Mucosa of rectum (tissue), 2 donors: ENCODE data around the gene FHIT.
"Not testable (repeated sequence)": the region's sequence is repeated elsewhere in the genome, so short reads cannot be mapped to it uniquely, and the experiment has no call there.

Experiments used
- H3K27ac ChIP-seq, 2 donors: one replicate each; pipeline ENCODE4 v1.7.0; 2013; ENCODE audit warnings: inconsistent platforms in 2 of 2, low read depth in 2 of 2, low read length in 2 of 2
- H3K27me3 ChIP-seq, 2 donors: one replicate each; pipeline ENCODE4 v1.7.0; 2013; ENCODE audit warnings: low read length in 2 of 2; ENCODE audit not compliant: control insufficient read depth in 2 of 2, insufficient read depth in 2 of 2
- H3K36me3 ChIP-seq, 2 donors: one replicate each; pipeline ENCODE4 v1.7.0; 2013; ENCODE audit warnings: low read length in 2 of 2; ENCODE audit not compliant: control insufficient read depth in 2 of 2, insufficient read depth in 2 of 2
- H3K4me1 ChIP-seq, 2 donors: one replicate each; pipeline ENCODE4 v1.7.0; 2013; ENCODE audit warnings: low read length in 2 of 2, mild to moderate bottlenecking in 1 of 2; ENCODE audit not compliant: control insufficient read depth in 2 of 2, insufficient read depth in 2 of 2
- H3K4me3 ChIP-seq, 2 donors: one replicate each; pipeline ENCODE4 v1.7.0; 2013; ENCODE audit warnings: low read length in 2 of 2
- H3K9ac ChIP-seq, 2 donors: one replicate each; pipeline ENCODE4 v1.7.0; 2013; ENCODE audit warnings: low read length in 2 of 2, low read depth in 1 of 2, mild to moderate bottlenecking in 1 of 2
- H3K9me3 ChIP-seq, 2 donors: one replicate each; pipeline ENCODE4 v1.7.0; 2013; ENCODE audit warnings: low read length in 2 of 2; ENCODE audit not compliant: control insufficient read depth in 2 of 2
- donor health status: healthy.
- donor health status: Normal muscosa, but diverticular disease.

FHIT gene

DNA sequence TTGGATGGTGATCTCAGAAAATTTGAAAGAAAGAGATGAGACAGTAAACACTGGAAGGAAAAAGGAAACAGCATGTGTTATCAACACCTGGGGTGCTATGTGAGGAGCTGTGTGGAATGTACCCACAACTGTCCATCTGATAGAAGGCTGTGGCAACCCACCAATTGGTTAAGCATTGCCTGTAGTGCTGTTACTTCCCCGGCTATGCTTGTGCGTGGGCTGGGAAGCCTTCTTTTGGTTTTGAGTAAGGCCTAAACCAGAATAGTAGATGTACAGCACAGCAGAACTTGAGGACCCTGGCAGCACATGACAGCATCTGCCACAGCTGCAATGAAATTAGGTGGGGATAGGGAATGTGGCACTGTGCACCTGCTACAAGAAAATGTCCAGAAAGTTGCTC lies 184.5 kb downstream of the FHIT start:
- no peak overlapping the region for H3K9ac ChIP-seq
- H3K4me1 ChIP-seq, result no peaks in the 10 kb centered on the region
- no peaks in the 10 kb centered on the region for H3K36me3 ChIP-seq
- no peak overlapping the region for H3K4me3 ChIP-seq
- no peaks in the 10 kb centered on the region for H3K27me3 ChIP-seq
- H3K27ac ChIP-seq, result no peak overlapping the region
- no peaks in the 10 kb centered on the region for H3K9me3 ChIP-seq

DNA sequence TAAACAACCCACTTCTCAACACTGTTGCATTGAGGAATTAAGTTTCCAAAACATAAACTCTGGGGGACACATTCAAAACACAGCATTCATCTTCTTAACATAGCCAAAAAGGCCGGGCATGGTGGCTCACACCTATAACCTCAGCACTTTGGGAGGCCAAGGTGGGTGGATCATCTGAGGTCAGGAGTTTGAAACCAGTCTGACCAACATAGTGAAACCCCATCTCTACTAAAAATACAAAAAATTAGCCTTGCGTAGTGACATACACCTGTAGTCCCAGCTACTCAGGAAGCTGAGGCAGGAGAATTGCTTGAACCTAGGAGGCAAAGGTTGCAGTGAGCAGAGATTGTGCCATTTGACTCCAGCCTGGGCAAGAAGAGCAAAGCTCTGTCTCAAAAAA lies 185.0 kb downstream of the FHIT start:
- H3K27ac ChIP-seq, H3K36me3 ChIP-seq, H3K4me3 ChIP-seq, H3K9me3 ChIP-seq, H3K9ac ChIP-seq, H3K4me1 ChIP-seq, H3K27me3 ChIP-seq: not testable (repeated sequence)

DNA sequence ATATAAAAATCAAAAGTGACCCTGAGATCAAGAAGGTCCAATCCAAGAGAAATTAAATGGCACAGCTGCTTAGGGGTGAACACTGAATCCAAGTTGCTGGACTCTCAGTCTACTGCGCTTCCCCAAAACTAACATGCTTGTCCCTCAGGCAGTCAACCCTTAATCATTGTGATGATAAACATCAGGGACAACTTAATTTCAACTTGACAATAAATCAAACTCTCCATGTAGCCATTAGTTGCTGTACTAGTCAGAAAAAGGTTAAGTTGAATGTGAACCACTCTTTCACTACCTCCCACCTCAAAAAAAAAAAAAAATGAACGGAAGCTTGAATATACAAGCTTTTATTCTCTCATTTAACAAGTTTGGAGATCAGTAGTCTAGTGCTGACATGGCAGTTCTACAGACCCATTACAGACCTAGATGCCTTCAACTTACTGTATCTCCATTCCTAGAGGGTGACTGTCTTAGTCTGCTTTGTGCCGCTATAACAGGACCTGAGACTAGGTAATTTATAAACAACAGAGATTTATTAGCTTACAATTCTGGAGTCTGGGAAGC lies 185.7 kb downstream of the FHIT start:
- Histone ChIP-seq H3K36me3 (no peaks in the 10 kb centered on the region), H3K4me1 (no peaks in the 10 kb centered on the region), H3K27ac (no peak overlapping the region), H3K4me3 (no peak overlapping the region), H3K9ac (no peak overlapping the region), H3K9me3 (no peaks in the 10 kb centered on the region), H3K27me3 (no peaks in the 10 kb centered on the region)

DNA sequence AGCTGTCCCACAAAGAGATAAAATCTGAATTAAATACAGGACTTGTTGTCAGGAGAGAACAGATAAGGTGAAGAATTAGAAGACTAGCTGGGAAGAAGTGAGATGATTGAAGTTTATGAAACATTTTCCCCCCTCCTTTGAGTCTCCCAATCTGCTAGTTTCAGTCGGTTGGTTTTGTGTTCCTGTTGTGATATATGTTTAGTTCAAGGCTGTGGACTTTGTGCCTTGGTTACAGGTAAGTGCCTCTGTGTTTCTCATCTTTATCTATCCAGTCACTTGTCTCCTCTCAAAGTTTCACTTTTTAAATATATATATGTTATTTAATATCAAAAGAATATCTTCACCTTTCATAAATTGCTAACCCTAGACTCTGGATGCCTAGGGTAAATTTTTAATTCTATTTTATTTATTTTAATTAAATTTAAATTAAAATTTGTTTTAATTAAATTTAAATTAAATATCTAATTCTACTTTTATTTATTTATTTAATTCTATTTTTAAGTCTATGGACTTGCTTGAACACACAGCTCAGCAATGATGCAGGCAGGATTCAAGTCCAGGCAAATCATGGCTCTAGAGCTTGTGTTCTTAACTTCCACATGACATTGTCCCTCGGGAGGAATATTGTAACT lies 190.0 kb downstream of the FHIT start:
- Histone ChIP-seq H3K27me3 (no peaks in the 10 kb centered on the region), H3K27ac (no peak overlapping the region), H3K4me3 (no peak overlapping the region), H3K9me3 (no peaks in the 10 kb centered on the region), H3K36me3 (no peaks in the 10 kb centered on the region), H3K4me1 (no peaks in the 10 kb centered on the region), H3K9ac (no peak overlapping the region)

DNA sequence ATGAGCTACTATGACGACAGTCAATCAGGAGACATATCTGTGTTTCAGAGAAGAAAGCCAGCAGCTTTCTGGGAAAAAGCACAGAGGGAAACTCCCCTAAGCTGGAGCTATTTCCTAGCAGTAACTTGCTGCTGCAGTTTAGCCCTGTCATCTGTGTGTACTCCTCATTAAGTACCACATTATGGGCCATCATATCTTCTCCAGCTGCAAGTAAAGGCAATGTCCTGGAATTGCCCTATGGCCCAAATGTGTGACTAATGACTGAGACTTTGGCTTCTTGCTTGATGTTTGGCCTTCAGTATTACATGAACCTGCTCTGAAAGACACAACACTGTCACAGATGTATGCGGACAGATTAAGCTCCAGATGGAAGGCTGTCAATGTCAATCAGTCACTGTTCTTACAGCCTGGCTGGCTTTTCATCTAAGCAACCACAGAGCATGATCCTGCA lies 190.8 kb downstream of the FHIT start:
- no peaks in the 10 kb centered on the region for H3K4me1 ChIP-seq
- H3K27me3 ChIP-seq, result no peaks in the 10 kb centered on the region
- H3K9me3 ChIP-seq, result no peaks in the 10 kb centered on the region
- H3K36me3 ChIP-seq, result no peaks in the 10 kb centered on the region
- no peak overlapping the region for H3K27ac ChIP-seq
- H3K9ac ChIP-seq, result no peak overlapping the region
- no peak overlapping the region for H3K4me3 ChIP-seq

DNA sequence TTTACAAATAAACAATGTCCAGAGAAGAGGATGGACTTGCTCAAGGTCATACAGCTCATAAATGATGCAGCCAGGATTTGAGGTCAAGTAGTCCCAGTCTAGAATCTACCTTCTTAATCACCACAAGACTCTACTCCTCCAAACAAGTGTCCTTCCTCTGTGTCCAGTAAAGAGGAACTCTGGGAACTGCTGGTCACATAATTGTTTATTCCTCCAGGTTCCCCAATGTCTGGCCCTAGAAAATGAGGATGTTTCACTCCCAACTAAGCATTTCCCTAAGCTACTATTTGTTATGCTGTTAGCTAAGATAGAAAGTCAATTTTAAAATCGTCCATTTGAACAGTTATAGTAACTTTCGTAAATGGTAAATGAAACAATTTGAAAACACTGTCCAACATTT lies 192.4 kb downstream of the FHIT start:
- Histone ChIP-seq H3K27me3 (no peaks in the 10 kb centered on the region), H3K9ac (no peak overlapping the region), H3K9me3 (no peaks in the 10 kb centered on the region), H3K4me1 (no peaks in the 10 kb centered on the region), H3K36me3 (no peaks in the 10 kb centered on the region), H3K27ac (no peak overlapping the region), H3K4me3 (no peak overlapping the region)

DNA sequence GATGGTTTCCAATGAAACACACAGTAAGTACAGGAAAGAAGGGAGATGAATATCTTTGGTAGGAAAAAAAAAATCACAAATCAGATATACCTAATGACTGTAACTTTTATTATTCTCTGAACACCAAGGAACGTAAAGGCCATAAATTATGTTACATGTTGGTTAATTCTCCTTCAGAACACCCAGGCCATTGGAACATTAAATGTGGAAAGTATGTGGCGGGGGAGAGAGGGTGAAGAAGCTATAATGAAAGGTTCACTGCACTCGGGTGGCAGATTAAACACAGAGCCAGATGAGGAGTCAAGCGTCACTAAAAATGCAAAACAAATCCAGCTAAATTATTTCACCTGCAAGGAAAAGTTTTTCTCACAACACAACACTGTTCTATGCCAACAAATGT lies 193.8 kb downstream of the FHIT start:
- Histone ChIP-seq H3K27ac (no peak overlapping the region), H3K36me3 (no peaks in the 10 kb centered on the region)

DNA sequence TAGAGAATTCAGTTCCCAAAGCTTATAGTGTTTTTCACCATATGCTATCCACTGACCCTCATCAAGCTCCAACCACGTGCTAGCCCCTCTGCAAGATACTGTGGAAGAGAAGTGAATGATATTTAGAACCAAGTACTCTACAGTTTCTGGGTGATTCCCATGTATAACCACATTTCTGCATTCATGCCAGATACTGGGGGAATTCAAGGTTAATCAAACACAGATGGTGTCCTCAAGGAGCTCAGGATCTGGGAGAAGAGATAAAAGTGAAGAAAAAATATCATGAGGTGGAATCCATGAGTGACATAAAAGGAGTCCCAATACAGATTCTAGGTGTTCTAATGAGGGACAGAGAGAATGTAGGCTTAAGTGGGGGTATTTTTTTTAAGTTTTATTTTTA lies 195.8 kb downstream of the FHIT start:
- Histone ChIP-seq H3K27me3 (no peaks in the 10 kb centered on the region), H3K9me3 (no peaks in the 10 kb centered on the region), H3K27ac (no peak overlapping the region), H3K9ac (no peak overlapping the region), H3K4me1 (no peaks in the 10 kb centered on the region), H3K36me3 (no peaks in the 10 kb centered on the region), H3K4me3 (no peak overlapping the region)

More for the DNA sequence above, 193.8 kb downstream of the FHIT start:
- Histone ChIP-seq H3K9ac (no peak overlapping the region), H3K9me3 (no peaks in the 10 kb centered on the region), H3K4me3 (no peak overlapping the region), H3K4me1 (no peaks in the 10 kb centered on the region), H3K27me3 (no peaks in the 10 kb centered on the region)

DNA sequence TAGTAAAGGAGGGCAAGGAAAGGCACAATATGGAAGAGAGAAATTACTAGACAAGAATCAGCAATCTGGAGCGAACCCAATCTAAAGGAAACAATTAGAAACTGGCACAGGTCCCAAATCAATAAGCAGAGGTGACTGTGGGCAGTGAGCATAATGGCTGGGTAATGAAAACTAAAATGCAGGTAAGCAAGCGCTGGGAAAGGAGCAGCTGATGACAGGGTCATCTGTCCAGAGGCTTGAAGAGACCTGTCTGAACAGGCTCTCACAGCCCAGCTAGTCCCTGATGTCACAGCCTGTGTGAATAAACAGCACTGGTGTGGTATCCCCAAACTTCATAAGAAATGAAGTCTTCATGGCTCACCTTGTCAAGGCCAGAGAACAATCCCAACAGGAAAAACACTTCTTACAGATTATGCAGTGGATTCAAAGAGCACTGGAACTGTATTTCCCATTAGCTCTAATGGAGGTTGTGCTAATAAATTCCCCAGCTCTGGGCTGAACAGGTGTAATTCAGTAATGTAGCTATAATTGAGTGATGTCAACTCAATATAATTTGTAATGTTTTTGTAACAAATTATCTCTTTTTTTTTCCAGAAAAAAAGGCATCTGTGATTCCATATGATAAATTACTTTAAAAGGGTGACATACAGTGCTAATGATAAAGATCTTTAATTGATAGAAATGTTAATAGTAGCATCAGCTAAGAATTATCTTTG lies 197.3 kb downstream of the FHIT start:
- Histone ChIP-seq H3K4me1 (no peaks in the 10 kb centered on the region), H3K27me3 (no peaks in the 10 kb centered on the region), H3K9ac (no peak overlapping the region), H3K9me3 (no peaks in the 10 kb centered on the region), H3K4me3 (no peak overlapping the region), H3K36me3 (no peaks in the 10 kb centered on the region), H3K27ac (no peak overlapping the region)

DNA sequence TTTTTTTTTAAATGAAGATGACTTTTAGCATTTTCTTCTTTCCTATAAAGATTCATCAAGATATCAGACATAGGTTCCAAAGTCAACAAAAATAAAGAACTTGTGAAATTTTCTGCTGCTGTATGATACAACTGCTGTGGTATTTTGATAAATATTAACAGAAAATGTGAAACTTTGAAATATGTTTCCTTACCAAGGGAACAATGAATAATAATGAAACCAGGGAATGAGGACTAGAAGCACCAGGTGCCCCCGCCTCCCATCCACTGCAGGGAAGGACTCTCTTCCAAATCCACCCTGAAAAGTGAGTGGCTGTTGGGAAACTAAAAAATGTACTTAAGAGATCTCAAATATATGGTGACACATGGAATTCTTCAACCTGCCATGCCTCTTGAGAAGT lies 198.4 kb downstream of the FHIT start:
- Histone ChIP-seq H3K4me3 (no peak overlapping the region), H3K9me3 (no peaks in the 10 kb centered on the region), H3K4me1 (no peaks in the 10 kb centered on the region), H3K36me3 (no peaks in the 10 kb centered on the region), H3K27ac (no peak overlapping the region), H3K27me3 (no peaks in the 10 kb centered on the region), H3K9ac (no peak overlapping the region)
